EL (cell line): ENCODE measurements around the gene ZSCAN32.

Experiments
- DNase-seq: peaks from one replicate; pipeline ENCODE4 v3.0.0-alpha.2; 2016

The ZSCAN32 gene

GRCh38 chr16:3400779-3401688 is at the start of gene ZSCAN32, which contains the start of gene ZNF174:
TSS of gene ZSCAN32 (minus strand) at chr16:3401004. CDS start at chr16:3397557, 3,447 bp downstream.
TSS of gene ZNF174 (plus strand) at chr16:3401215. CDS start at chr16:3402005, 790 bp downstream.
- peak; percentile 99 for DNase-seq

GRCh38 chr16:3444032-3444388 is 43.2 kb upstream of the ZSCAN32 start:
- peak; percentile 80 for DNase-seq

- peak; percentile 93 for DNase-seq
These were observed 42.6 kb upstream of the ZSCAN32 start, which contains the start of the genes NAA60 and ZNF597 for GRCh38 chr16:3443108-3444031. TSS of gene NAA60 (plus strand) at chr16:3443680. CDS start at chr16:3476228, 32,548 bp downstream. TSS of gene ZNF597 (minus strand) at chr16:3443504. CDS start at chr16:3443153, 351 bp downstream.

- DNase-seq, result no peak
These were observed 38.8 kb upstream of the ZSCAN32 start for GRCh38 chr16:3439637-3440036.

GRCh38 chr16:3434373-3434772 is 33.6 kb upstream of the ZSCAN32 start:
- no peak for DNase-seq

GRCh38 chr16:3431779-3432219 is 31.0 kb upstream of the ZSCAN32 start:
- DNase-seq, result peak; percentile 17

GRCh38 chr16:3413730-3414379 is 13.1 kb upstream of the ZSCAN32 start:
- no peak for DNase-seq

GRCh38 chr16:3408561-3409197 is 7.9 kb upstream of the ZSCAN32 start:
- no peak for DNase-seq

- peak; percentile 9 for DNase-seq
These were observed 1.1 kb upstream of the ZSCAN32 start for GRCh38 chr16:3401719-3402397.

GRCh38 chr16:3400446-3400778 is 392 bp downstream of the ZSCAN32 start:
- no peak for DNase-seq

- no peak for DNase-seq
These were observed 11.0 kb downstream of the ZSCAN32 start for GRCh38 chr16:3389663-3390338.

- DNase-seq, result no peak
These were observed 12.5 kb downstream of the ZSCAN32 start for GRCh38 chr16:3388325-3388724.

GRCh38 chr16:3383045-3383448 is 17.8 kb downstream of the ZSCAN32 start:
- DNase-seq, result no peak

GRCh38 chr16:3377917-3378316 is 22.9 kb downstream of the ZSCAN32 start:
- DNase-seq, result no peak

GRCh38 chr16:3375680-3376079 is 25.1 kb downstream of the ZSCAN32 start:
- DNase-seq, result no peak

GRCh38 chr16:3369073-3369472 is 31.7 kb downstream of the ZSCAN32 start:
- DNase-seq, result no peak

GRCh38 chr16:3364774-3365427 is 35.9 kb downstream of the ZSCAN32 start:
- DNase-seq, result peak; percentile 97

- DNase-seq, result no peak
These were observed 37.0 kb downstream of the ZSCAN32 start for GRCh38 chr16:3363793-3364192.

- no peak for DNase-seq
These were observed 37.9 kb downstream of the ZSCAN32 start for GRCh38 chr16:3362931-3363330.

- peak; percentile 25 for DNase-seq
These were observed 41.9 kb downstream of the ZSCAN32 start for GRCh38 chr16:3358871-3359270.
